ENCODE data around the gene SFMBT2.

DNA sequence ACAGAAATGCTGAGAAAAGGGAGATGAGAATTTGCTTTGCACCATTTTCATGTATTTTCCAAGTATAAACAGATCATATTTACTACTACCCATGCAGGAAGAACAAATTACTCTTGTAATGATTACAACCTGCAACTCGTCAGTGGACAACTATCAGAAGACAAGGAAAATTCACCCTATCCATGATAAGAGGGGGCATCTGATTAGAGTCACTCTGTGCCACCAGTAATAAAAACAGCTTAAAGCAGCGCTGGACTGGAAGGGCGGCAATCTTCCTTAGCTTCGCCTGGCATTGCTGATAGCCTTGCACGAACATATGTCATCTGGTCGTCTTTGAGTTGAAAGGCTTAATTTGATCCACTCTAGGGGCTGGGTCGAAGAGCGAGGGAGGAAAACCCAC lies 162.7 kb downstream of the SFMBT2 start:
- TF ChIP-seq, protein P1, sequence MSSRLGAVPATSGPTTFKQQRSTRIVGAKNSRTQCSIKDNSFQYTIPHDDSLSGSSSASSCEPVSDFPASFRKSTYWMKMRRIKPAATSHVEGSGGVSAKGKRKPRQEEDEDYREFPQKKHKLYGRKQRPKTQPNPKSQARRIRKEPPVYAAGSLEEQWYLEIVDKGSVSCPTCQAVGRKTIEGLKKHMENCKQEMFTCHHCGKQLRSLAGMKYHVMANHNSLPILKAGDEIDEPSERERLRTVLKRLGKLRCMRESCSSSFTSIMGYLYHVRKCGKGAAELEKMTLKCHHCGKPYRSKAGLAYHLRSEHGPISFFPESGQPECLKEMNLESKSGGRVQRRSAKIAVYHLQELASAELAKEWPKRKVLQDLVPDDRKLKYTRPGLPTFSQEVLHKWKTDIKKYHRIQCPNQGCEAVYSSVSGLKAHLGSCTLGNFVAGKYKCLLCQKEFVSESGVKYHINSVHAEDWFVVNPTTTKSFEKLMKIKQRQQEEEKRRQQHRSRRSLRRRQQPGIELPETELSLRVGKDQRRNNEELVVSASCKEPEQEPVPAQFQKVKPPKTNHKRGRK (CRISPR knock-in tag; IDR thresholded peaks at IDR 0.05), result no peak
- TF ChIP-seq ARNTL (CRISPR knock-in tag; IDR thresholded peaks at IDR 0.05), result no peak
- TF ChIP-seq POLR2A (IDR thresholded peaks at IDR 0.05; ENCODE audit: insufficient read depth in 1 of 2, low read depth in 2 of 2, low read length in 2 of 2), result no peak
- TF ChIP-seq YY1 (IDR thresholded peaks at IDR 0.05; ENCODE audit: insufficient read depth, insufficient replicate concordance, low read depth, low read length), result no peak
- no peak for TF ChIP-seq KAT7 (CRISPR knock-in tag; IDR thresholded peaks at IDR 0.05; ENCODE audit: borderline replicate concordance)
- TF ChIP-seq, protein P2, sequence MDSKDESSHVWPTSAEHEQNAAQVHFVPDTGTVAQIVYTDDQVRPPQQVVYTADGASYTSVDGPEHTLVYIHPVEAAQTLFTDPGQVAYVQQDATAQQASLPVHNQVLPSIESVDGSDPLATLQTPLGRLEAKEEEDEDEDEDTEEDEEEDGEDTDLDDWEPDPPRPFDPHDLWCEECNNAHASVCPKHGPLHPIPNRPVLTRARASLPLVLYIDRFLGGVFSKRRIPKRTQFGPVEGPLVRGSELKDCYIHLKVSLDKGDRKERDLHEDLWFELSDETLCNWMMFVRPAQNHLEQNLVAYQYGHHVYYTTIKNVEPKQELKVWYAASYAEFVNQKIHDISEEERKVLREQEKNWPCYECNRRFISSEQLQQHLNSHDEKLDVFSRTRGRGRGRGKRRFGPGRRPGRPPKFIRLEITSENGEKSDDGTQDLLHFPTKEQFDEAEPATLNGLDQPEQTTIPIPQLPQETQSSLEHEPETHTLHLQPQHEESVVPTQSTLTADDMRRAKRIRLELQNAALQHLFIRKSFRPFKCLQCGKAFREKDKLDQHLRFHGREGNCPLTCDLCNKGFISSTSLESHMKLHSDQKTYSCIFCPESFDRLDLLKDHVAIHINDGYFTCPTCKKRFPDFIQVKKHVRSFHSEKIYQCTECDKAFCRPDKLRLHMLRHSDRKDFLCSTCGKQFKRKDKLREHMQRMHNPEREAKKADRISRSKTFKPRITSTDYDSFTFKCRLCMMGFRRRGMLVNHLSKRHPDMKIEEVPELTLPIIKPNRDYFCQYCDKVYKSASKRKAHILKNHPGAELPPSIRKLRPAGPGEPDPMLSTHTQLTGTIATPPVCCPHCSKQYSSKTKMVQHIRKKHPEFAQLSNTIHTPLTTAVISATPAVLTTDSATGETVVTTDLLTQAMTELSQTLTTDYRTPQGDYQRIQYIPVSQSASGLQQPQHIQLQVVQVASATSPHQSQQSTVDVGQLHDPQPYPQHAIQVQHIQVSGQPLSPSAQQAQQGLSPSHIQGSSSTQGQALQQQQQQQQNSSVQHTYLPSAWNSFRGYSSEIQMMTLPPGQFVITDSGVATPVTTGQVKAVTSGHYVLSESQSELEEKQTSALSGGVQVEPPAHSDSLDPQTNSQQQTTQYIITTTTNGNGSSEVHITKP (CRISPR knock-in tag; IDR thresholded peaks at IDR 0.05; ENCODE audit: low read depth), result no peak
- no peak for TF ChIP-seq TCF7L2 (IDR thresholded peaks at IDR 0.05; ENCODE audit: low read depth, low read length)
- no peak for TF ChIP-seq EP300 (IDR thresholded peaks at IDR 0.05; ENCODE audit: low read depth in 2 of 2, low read length in 2 of 2)
- TF ChIP-seq EP300 (CRISPR knock-in tag; IDR thresholded peaks at IDR 0.05; ENCODE audit: borderline replicate concordance), result no peak

Measured in HepG2 (cell line).